WTC11 (cell line): ENCODE results near the gene FAM149B1. TPM values are rescaled to one million over a fixed set of nuclear protein-coding genes. Genes with fewer than 3 reads are reported as not detected.

ENCODE experiments used
- ATAC-seq: fragments of 200-7000 bp; cut with Tn5 transposase; 2 replicates; pipeline ENCODE4 v1.10.0; 2021; ENCODE audit warnings: mild to moderate bottlenecking, moderate library complexity
- CTCF ChIA-PET: fragments of 300-600 bp; sonication (Branson Sonifier 250); formaldehyde crosslinking; loops from one replicate; lab custom pipeline; 2021; ENCODE audit warnings: antibody characterized with exemption; lab: Charles Lee
- POLR2A ChIA-PET: fragments of 350-600 bp; sonication (Branson Sonifier 250); formaldehyde crosslinking; loops from one replicate; lab custom pipeline; 2021; ENCODE audit warnings: antibody characterized with exemption; lab: Charles Lee
- DNase-seq: peaks from one replicate; pipeline ENCODE4 v3.0.0; 2021; ENCODE audit warnings: low spot score
- H3K27ac Mint-ChIP-seq: 2 replicates; pipeline ENCODE4 v1.8.0; 2021; ENCODE audit warnings: mixed read lengths
- H3K27me3 Mint-ChIP-seq: 2 replicates; pipeline ENCODE4 v1.8.0; 2021; ENCODE audit warnings: low read depth, mild to moderate bottlenecking, moderate library complexity, mixed read lengths
- H3K36me3 Mint-ChIP-seq: 2 replicates; pipeline ENCODE4 v1.8.0; 2021; ENCODE audit warnings: mixed read lengths
- H3K4me1 Mint-ChIP-seq: 2 replicates; pipeline ENCODE4 v1.8.0; 2022; ENCODE audit warnings: mixed read lengths
- H3K4me3 Mint-ChIP-seq: 2 replicates; pipeline ENCODE4 v1.8.0; 2021; ENCODE audit warnings: mild to moderate bottlenecking, moderate library complexity, mixed read lengths
- H3K9me3 Mint-ChIP-seq: 2 replicates; pipeline ENCODE4 v1.8.0; 2021; ENCODE audit warnings: mixed read lengths
- ARID4B ChIP-seq: sonication (generic); formaldehyde crosslinking; IDR thresholded peaks from 2 replicates; pipeline ENCODE4 v1.8.0; 2023; ENCODE audit warnings: missing genetic modification reagents, mild to moderate bottlenecking, borderline replicate concordance
- ATF2 ChIP-seq: sonication (generic); formaldehyde crosslinking; IDR thresholded peaks from 2 replicates; pipeline ENCODE4 v1.8.1; 2022; ENCODE audit warnings: low read depth, missing genetic modification reagents, borderline replicate concordance
- CREM ChIP-seq: sonication (generic); formaldehyde crosslinking; IDR thresholded peaks from 2 replicates; pipeline ENCODE4 v1.8.1; 2022; ENCODE audit warnings: mild to moderate bottlenecking, missing genetic modification reagents, moderate library complexity
- CTCF ChIP-seq: fragments of 200-600 bp; IDR thresholded peaks from 2 replicates; pipeline ENCODE4 v1.8.0; 2022; ENCODE audit warnings: antibody characterized with exemption
- FOXJ3 ChIP-seq: sonication (generic); formaldehyde crosslinking; IDR thresholded peaks from 2 replicates; pipeline ENCODE4 v1.9.0; 2021; ENCODE audit warnings: missing genetic modification reagents, mild to moderate bottlenecking, borderline replicate concordance
- IRF1 ChIP-seq: sonication (generic); formaldehyde crosslinking; IDR thresholded peaks from 2 replicates; pipeline ENCODE4 v1.8.0; 2023; ENCODE audit warnings: missing genetic modification reagents
- KAT7 ChIP-seq: sonication (generic); formaldehyde crosslinking; IDR thresholded peaks from 2 replicates; pipeline ENCODE4 v1.8.1; 2023; ENCODE audit warnings: missing genetic modification reagents, mild to moderate bottlenecking, borderline replicate concordance
- NFE2L1 ChIP-seq: sonication (generic); formaldehyde crosslinking; IDR thresholded peaks from 2 replicates; pipeline ENCODE4 v1.8.1; 2023; ENCODE audit warnings: missing genetic modification reagents
- NFYB ChIP-seq: sonication (generic); formaldehyde crosslinking; conservative IDR thresholded peaks from 2 replicates; pipeline ENCODE4 v1.8.0; 2022; ENCODE audit warnings: low read depth, missing genetic modification reagents
- SMAD4 ChIP-seq: sonication (generic); formaldehyde crosslinking; IDR thresholded peaks from 2 replicates; pipeline ENCODE4 v1.8.0; 2022; ENCODE audit warnings: mild to moderate bottlenecking, missing genetic modification reagents
- TCF7 ChIP-seq: sonication (generic); formaldehyde crosslinking; IDR thresholded peaks from 2 replicates; pipeline ENCODE4 v1.8.0; 2022; ENCODE audit warnings: mild to moderate bottlenecking, low read depth, missing genetic modification reagents, moderate library complexity
- TP53 ChIP-seq: sonication (generic); formaldehyde crosslinking; IDR thresholded peaks from 2 replicates; pipeline ENCODE4 v1.8.1; 2023; ENCODE audit warnings: mild to moderate bottlenecking, missing genetic modification reagents
- ZNF416 ChIP-seq: fragments of 250-450 bp; sonication (Bioruptor Pico); IDR thresholded peaks from 2 replicates; pipeline ENCODE4 v1.9.0; 2021; ENCODE audit warnings: mild to moderate bottlenecking, inconsistent platforms
- total RNA-seq: library from RNA; stranded (reverse); gene quantifications from 3 replicates; pipeline ENCODE4 v1.2.3, GENCODE V29; 2021

FAM149B1 gene
- total RNA-seq, 1 experiment from 2014 or later, result 13.8 TPM

- Mint-ChIP-seq H3K27ac (no peak overlapping the region), H3K9me3 (peaks cover 21% of the 10 kb centered on the region), H3K36me3 (peaks cover 10% of the 10 kb centered on the region), H3K4me1 (no peaks in the 10 kb centered on the region), H3K4me3 (no peak overlapping the region), H3K27me3 (peaks cover 5% of the 10 kb centered on the region)
- POLR2A ChIA-PET, result no interaction called here
- TF ChIP-seq NFE2L1 (CRISPR knock-in tag), result no peak
- TF ChIP-seq CTCF, result 0 out of 2 replicates have a peak, but pooled peaks have one; percentile 24
- no peak for TF ChIP-seq NFYB (CRISPR knock-in tag)
- ATAC-seq (no peak), DNase-seq (no peak)
- CTCF ChIA-PET, result interaction anchor here (0.6 to 2.2 kb wide), 10 partner anchors 9 to 157 kb away, joined by 4 to 12 read pairs (median 6); partner anchors contain the start of genes CFAP70, DNAJC9 and MRPS16
Observed at GRCh38 chr10:73263693-73264347, 95.9 kb downstream of the FAM149B1 start.

- TF ChIP-seq ATF2 (no peak), TP53 (CRISPR knock-in tag) (no peak), SMAD4 (no peak), CREM (CRISPR knock-in tag) (no peak), FOXJ3 (CRISPR knock-in tag) (no peak), KAT7 (CRISPR knock-in tag) (no peak), IRF1 (CRISPR knock-in tag) (no peak), ARID4B (CRISPR knock-in tag) (no peak)
- no peak overlapping the region for H3K27ac Mint-ChIP-seq
- H3K36me3 Mint-ChIP-seq, result peaks cover 4% of the 10 kb centered on the region; the same call in 1 of the 2 replicates
- no peaks in the 10 kb centered on the region for H3K4me1 Mint-ChIP-seq
- H3K9me3 Mint-ChIP-seq, result peaks cover 15% of the 10 kb centered on the region
- H3K27me3 Mint-ChIP-seq, result peaks cover 2% of the 10 kb centered on the region; the same call in 1 of the 2 replicates
- no peak overlapping the region for H3K4me3 Mint-ChIP-seq
- ATAC-seq, result no peak
- no peak for DNase-seq
- POLR2A ChIA-PET, result no interaction called here
- CTCF ChIA-PET, result interaction anchor here (0.6 to 2.2 kb wide), 10 partner anchors 9 to 156 kb away, joined by 4 to 12 read pairs (median 6); partner anchors contain the start of genes CFAP70, DNAJC9 and MRPS16
Observed at GRCh38 chr10:73264423-73264822, 96.5 kb downstream of the FAM149B1 start.

GRCh38 chr10:73281097-73281496 lies 113.2 kb downstream of the FAM149B1 start:
- no peak for TF ChIP-seq TCF7 (CRISPR knock-in tag)
- no peak for TF ChIP-seq ZNF416
- H3K4me1 Mint-ChIP-seq, result peaks cover 5% of the 10 kb centered on the region; the same call in 1 of the 2 replicates
- H3K27me3 Mint-ChIP-seq, result no peaks in the 10 kb centered on the region; the same call in 1 of the 2 replicates
- POLR2A ChIA-PET, result no interaction called here
- no peaks in the 10 kb centered on the region for H3K36me3 Mint-ChIP-seq
- no peak for DNase-seq
- CTCF ChIA-PET, result no interaction called here
- H3K4me3 Mint-ChIP-seq, result no peak overlapping the region
- H3K27ac Mint-ChIP-seq, result no peak overlapping the region
- no peak for ATAC-seq
- H3K9me3 Mint-ChIP-seq, result no peaks in the 10 kb centered on the region
